ENCODE measurements around the gene VPS51. TPM values are rescaled to one million over a fixed set of nuclear protein-coding genes. Genes with fewer than 3 reads are reported as not detected.

VPS51 gene
- total RNA-seq, 2 donors from 2014 or later, result 323 to 542 TPM

- WGBS, result 39% methylated on average over 3 of the region's 3 CpGs
- no peaks in the 10 kb centered on the region for H3K27me3 ChIP-seq (replicated peaks; ENCODE audit: insufficient read depth)
- no peaks in the 10 kb centered on the region for H3K9me3 ChIP-seq
- no peak for DNase-seq (ENCODE audit: low spot score)
- no peak overlapping the region for H3K27ac ChIP-seq
- no peak for TF ChIP-seq POLR2AphosphoS5 (IDR thresholded peaks at IDR 0.05)
- TF ChIP-seq POLR2A (IDR thresholded peaks at IDR 0.05), result no peak
- TF ChIP-seq CTCF (IDR thresholded peaks at IDR 0.05), result no peak
- no peaks in the 10 kb centered on the region for H3K36me3 ChIP-seq
- H3K4me3 ChIP-seq, result no peak overlapping the region
- H3K4me1 ChIP-seq (replicated peaks), result no peaks in the 10 kb centered on the region
- intact Hi-C loops (cut with DNase I), result no loop called here
Measured at GRCh38 chr11:65059523-65059922, 36.5 kb upstream of the VPS51 start.

GRCh38 chr11:65059959-65060824 lies 35.8 kb upstream of the VPS51 start:
- no peak overlapping the region for H3K4me3 ChIP-seq
- no peak overlapping the region for H3K27ac ChIP-seq
- DNase-seq (ENCODE audit: low spot score), result no peak
- H3K9me3 ChIP-seq, result no peaks in the 10 kb centered on the region
- intact Hi-C loops (cut with DNase I), result no loop called here
- H3K4me1 ChIP-seq (replicated peaks), result no peaks in the 10 kb centered on the region
- H3K36me3 ChIP-seq, result no peaks in the 10 kb centered on the region
- H3K27me3 ChIP-seq (replicated peaks; ENCODE audit: insufficient read depth), result no peaks in the 10 kb centered on the region
- TF ChIP-seq POLR2A (IDR thresholded peaks at IDR 0.05), result no peak
- 47% methylated on average over 10 of the region's 10 CpGs for WGBS

GRCh38 chr11:65060913-65061408 lies 35.1 kb upstream of the VPS51 start:
- intact Hi-C loops (cut with DNase I), result no loop called here
- Histone ChIP-seq H3K9me3 (no peaks in the 10 kb centered on the region), H3K27ac (no peak overlapping the region), H3K27me3 (replicated peaks; ENCODE audit: insufficient read depth) (no peaks in the 10 kb centered on the region), H3K4me1 (replicated peaks) (no peaks in the 10 kb centered on the region), H3K4me3 (no peak overlapping the region), H3K36me3 (no peaks in the 10 kb centered on the region)
- 78% methylated on average over 9 of the region's 9 CpGs for WGBS
- no peak for DNase-seq (ENCODE audit: low spot score)
- TF ChIP-seq CTCF (IDR thresholded peaks at IDR 0.05), result no peak
- TF ChIP-seq POLR2A (IDR thresholded peaks at IDR 0.05), result no peak
- no peak for TF ChIP-seq POLR2AphosphoS5 (IDR thresholded peaks at IDR 0.05)

- 65% methylated on average over 3 of the region's 3 CpGs for WGBS
- Histone ChIP-seq H3K4me1 (replicated peaks) (no peaks in the 10 kb centered on the region), H3K27ac (no peak overlapping the region), H3K9me3 (no peaks in the 10 kb centered on the region), H3K36me3 (no peaks in the 10 kb centered on the region), H3K4me3 (no peak overlapping the region), H3K27me3 (replicated peaks; ENCODE audit: insufficient read depth) (no peaks in the 10 kb centered on the region)
- intact Hi-C loops (cut with DNase I), result no loop called here
- no peak for DNase-seq (ENCODE audit: low spot score)
- no peak for TF ChIP-seq POLR2A (IDR thresholded peaks at IDR 0.05)
- TF ChIP-seq CTCF (IDR thresholded peaks at IDR 0.05), result no peak
- no peak for TF ChIP-seq POLR2AphosphoS5 (IDR thresholded peaks at IDR 0.05)
Measured at GRCh38 chr11:65063532-65063931, 32.5 kb upstream of the VPS51 start.

- intact Hi-C loops (cut with DNase I), result no loop called here
- TF ChIP-seq POLR2A (IDR thresholded peaks at IDR 0.05) (no peak), CTCF (IDR thresholded peaks at IDR 0.05) (no peak), POLR2AphosphoS5 (IDR thresholded peaks at IDR 0.05) (no peak)
- 84% methylated on average over 4 of the region's 4 CpGs for WGBS
- no peak overlapping the region for H3K4me3 ChIP-seq
- no peaks in the 10 kb centered on the region for H3K27me3 ChIP-seq (replicated peaks; ENCODE audit: insufficient read depth)
- no peak overlapping the region for H3K27ac ChIP-seq
- H3K4me1 ChIP-seq (replicated peaks), result no peaks in the 10 kb centered on the region
- DNase-seq (ENCODE audit: low spot score), result no peak
- no peaks in the 10 kb centered on the region for H3K9me3 ChIP-seq
- no peaks in the 10 kb centered on the region for H3K36me3 ChIP-seq
Measured at GRCh38 chr11:65064847-65065240, 31.2 kb upstream of the VPS51 start.
